Glutamatergic neuron (in vitro differentiated cells): ENCODE measurements around the gene ANOS1. TPM values are rescaled to one million over a fixed set of nuclear protein-coding genes. Genes with fewer than 3 reads are reported as not detected.

Experiments
- DNase-seq: peaks from one replicate; pipeline ENCODE4 v3.0.0; 2022
- H3K27ac Mint-ChIP-seq: one replicate; pipeline ENCODE4 v1.8.0; 2020; ENCODE audit warnings: mild to moderate bottlenecking, mixed read lengths, inconsistent platforms; ENCODE audit not compliant: unreplicated experiment
- H3K27me3 Mint-ChIP-seq: one replicate; pipeline ENCODE4 v1.8.0; 2020; ENCODE audit warnings: mild to moderate bottlenecking, moderate library complexity, mixed read lengths, inconsistent platforms; ENCODE audit not compliant: unreplicated experiment
- H3K36me3 Mint-ChIP-seq: one replicate; pipeline ENCODE4 v1.8.0; 2020; ENCODE audit warnings: mild to moderate bottlenecking, mixed read lengths, inconsistent platforms; ENCODE audit not compliant: unreplicated experiment
- H3K4me1 Mint-ChIP-seq: one replicate; pipeline ENCODE4 v1.8.0; 2020; ENCODE audit warnings: mild to moderate bottlenecking, low read depth, mixed read lengths, inconsistent platforms; ENCODE audit not compliant: unreplicated experiment
- H3K4me3 Mint-ChIP-seq: one replicate; pipeline ENCODE4 v1.8.0; 2020; ENCODE audit warnings: mild to moderate bottlenecking, mixed read lengths, inconsistent platforms; ENCODE audit not compliant: unreplicated experiment
- H3K9me3 Mint-ChIP-seq: one replicate; pipeline ENCODE4 v1.8.0; 2020; ENCODE audit warnings: mild to moderate bottlenecking, moderate library complexity, mixed read lengths, inconsistent platforms; ENCODE audit not compliant: unreplicated experiment
- CTCF ChIP-seq: fragments of 200-600 bp; sonication (generic); IDR thresholded peaks from one replicate; pipeline ENCODE4 v1.5.0; 2021; ENCODE audit not compliant: partially characterized antibody, unreplicated experiment
- total RNA-seq: library from RNA; stranded (reverse); fragmentation: NEBNext Ultra II Directional; extraction: Animal tissue kit (Norgen Biotek cat#: 25700); gene quantifications from one replicate; pipeline ENCODE4 v1.2.1, GENCODE V29; 2021; ENCODE audit not compliant: unreplicated experiment

The ANOS1 gene
- total RNA-seq, 1 donor from 2014 or later: 1.0 TPM

- no peak overlapping the region for H3K4me3 Mint-ChIP-seq
- H3K4me1 Mint-ChIP-seq: peaks cover 2% of the 10 kb centered on the region
- H3K27ac Mint-ChIP-seq: no peak overlapping the region
- no peaks in the 10 kb centered on the region for H3K36me3 Mint-ChIP-seq
- DNase-seq: no peak
- TF ChIP-seq CTCF: no peak
- no peaks in the 10 kb centered on the region for H3K9me3 Mint-ChIP-seq
- H3K27me3 Mint-ChIP-seq: no peaks in the 10 kb centered on the region
These were observed 56.8 kb downstream of the ANOS1 start for GRCh38 chrX:8675006-8675630.

GRCh38 chrX:8673201-8673600, 58.7 kb downstream of the ANOS1 start:
- H3K4me1 Mint-ChIP-seq: no peaks in the 10 kb centered on the region
- H3K27ac Mint-ChIP-seq: no peak overlapping the region
- TF ChIP-seq CTCF: no peak
- DNase-seq: no peak
- no peaks in the 10 kb centered on the region for H3K27me3 Mint-ChIP-seq
- no peaks in the 10 kb centered on the region for H3K36me3 Mint-ChIP-seq
- H3K4me3 Mint-ChIP-seq: no peak overlapping the region
- H3K9me3 Mint-ChIP-seq: no peaks in the 10 kb centered on the region

GRCh38 chrX:8672176-8672575, 59.8 kb downstream of the ANOS1 start:
- TF ChIP-seq CTCF: no peak
- no peak for DNase-seq
- Mint-ChIP-seq H3K27me3 (no peaks in the 10 kb centered on the region), H3K36me3 (no peaks in the 10 kb centered on the region), H3K27ac (no peak overlapping the region), H3K9me3 (no peaks in the 10 kb centered on the region), H3K4me1 (no peaks in the 10 kb centered on the region), H3K4me3 (no peak overlapping the region)

GRCh38 chrX:8668813-8669212, 63.1 kb downstream of the ANOS1 start:
- DNase-seq: no peak
- no peaks in the 10 kb centered on the region for H3K9me3 Mint-ChIP-seq
- H3K27ac Mint-ChIP-seq: no peak overlapping the region
- no peaks in the 10 kb centered on the region for H3K4me1 Mint-ChIP-seq
- H3K36me3 Mint-ChIP-seq: no peaks in the 10 kb centered on the region
- no peak overlapping the region for H3K4me3 Mint-ChIP-seq
- TF ChIP-seq CTCF: no peak
- H3K27me3 Mint-ChIP-seq: peaks cover 2% of the 10 kb centered on the region

GRCh38 chrX:8663325-8663724, 68.6 kb downstream of the ANOS1 start:
- Mint-ChIP-seq H3K4me3 (no peak overlapping the region), H3K4me1 (peaks cover 2% of the 10 kb centered on the region), H3K36me3 (no peaks in the 10 kb centered on the region), H3K27ac (no peak overlapping the region), H3K27me3 (peaks cover 2% of the 10 kb centered on the region), H3K9me3 (no peaks in the 10 kb centered on the region)
- DNase-seq: no peak
- no peak for TF ChIP-seq CTCF
